ENCODE results near the gene CLSTN2.

The CLSTN2 gene

DNA sequence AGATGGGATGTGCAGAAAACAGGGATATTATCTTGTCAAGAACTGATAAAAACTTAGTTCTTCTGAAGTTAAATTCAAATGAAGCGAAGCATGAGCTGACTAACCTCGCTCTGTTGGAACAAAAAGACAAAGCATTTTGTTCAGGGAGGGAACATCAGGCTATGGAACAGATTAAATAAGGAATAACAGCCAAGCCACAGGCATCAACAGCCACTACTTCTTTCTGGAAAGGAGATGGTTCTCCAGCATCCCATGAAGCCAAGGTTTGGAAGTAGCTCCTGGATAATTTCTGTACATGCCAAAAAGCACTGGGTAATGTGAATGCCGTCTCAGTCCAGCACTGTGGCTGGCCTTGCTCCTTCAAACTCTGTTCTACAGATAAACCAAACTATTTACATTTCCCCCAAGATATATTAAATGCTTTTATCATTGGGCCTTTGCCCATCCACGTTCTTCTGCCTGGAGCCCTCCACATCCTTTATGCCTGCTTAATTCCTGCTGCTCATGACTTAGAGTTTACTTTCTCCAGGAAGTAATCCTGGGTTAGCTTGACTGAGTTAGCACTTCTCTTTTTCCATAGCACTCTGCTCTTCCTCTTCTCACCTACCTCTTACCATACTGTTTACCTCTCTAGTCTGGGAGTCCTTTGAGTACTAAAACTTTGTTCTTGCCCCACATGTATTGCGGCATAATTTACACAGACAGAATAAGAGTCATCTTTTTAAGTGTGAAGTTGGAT is 232.0 kb downstream of the CLSTN2 start:
- no peak overlapping the region for H3K4me3 ChIP-seq (ENCODE audit: low read depth, low read length)
- in situ Hi-C loops (cut with HindIII; ENCODE audit: low sequenced_read_pairs): no loop called here
- TF ChIP-seq, protein P1, sequence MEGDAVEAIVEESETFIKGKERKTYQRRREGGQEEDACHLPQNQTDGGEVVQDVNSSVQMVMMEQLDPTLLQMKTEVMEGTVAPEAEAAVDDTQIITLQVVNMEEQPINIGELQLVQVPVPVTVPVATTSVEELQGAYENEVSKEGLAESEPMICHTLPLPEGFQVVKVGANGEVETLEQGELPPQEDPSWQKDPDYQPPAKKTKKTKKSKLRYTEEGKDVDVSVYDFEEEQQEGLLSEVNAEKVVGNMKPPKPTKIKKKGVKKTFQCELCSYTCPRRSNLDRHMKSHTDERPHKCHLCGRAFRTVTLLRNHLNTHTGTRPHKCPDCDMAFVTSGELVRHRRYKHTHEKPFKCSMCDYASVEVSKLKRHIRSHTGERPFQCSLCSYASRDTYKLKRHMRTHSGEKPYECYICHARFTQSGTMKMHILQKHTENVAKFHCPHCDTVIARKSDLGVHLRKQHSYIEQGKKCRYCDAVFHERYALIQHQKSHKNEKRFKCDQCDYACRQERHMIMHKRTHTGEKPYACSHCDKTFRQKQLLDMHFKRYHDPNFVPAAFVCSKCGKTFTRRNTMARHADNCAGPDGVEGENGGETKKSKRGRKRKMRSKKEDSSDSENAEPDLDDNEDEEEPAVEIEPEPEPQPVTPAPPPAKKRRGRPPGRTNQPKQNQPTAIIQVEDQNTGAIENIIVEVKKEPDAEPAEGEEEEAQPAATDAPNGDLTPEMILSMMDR (IDR thresholded peaks at IDR 0.05; ENCODE audit: low read depth, low read length): no peak
- DNase-seq (ENCODE audit: low read depth, low spot score): no peak

- TF ChIP-seq, protein P1 (IDR thresholded peaks at IDR 0.05; ENCODE audit: low read depth, low read length): no peak
- H3K4me3 ChIP-seq (ENCODE audit: low read depth, low read length): no peak overlapping the region
- in situ Hi-C loops (cut with HindIII; ENCODE audit: low sequenced_read_pairs): no loop called here
- no peak for DNase-seq (ENCODE audit: low read depth, low spot score)
These were observed 232.8 kb downstream of the CLSTN2 start for GRCh38 chr3:140167600-140168281.

GRCh38 chr3:140170612-140171011 is 235.6 kb downstream of the CLSTN2 start:
- no peak for DNase-seq (ENCODE audit: low read depth, low spot score)
- TF ChIP-seq, protein P1 (IDR thresholded peaks at IDR 0.05; ENCODE audit: low read depth, low read length): no peak
- in situ Hi-C loops (cut with HindIII; ENCODE audit: low sequenced_read_pairs): no loop called here
- H3K4me3 ChIP-seq (ENCODE audit: low read depth, low read length): no peak overlapping the region

GRCh38 chr3:140176526-140176925 is 241.5 kb downstream of the CLSTN2 start:
- H3K4me3 ChIP-seq (ENCODE audit: low read depth, low read length): no peak overlapping the region
- TF ChIP-seq, protein P1 (IDR thresholded peaks at IDR 0.05; ENCODE audit: low read depth, low read length): no peak
- DNase-seq (ENCODE audit: low read depth, low spot score): no peak
- in situ Hi-C loops (cut with HindIII; ENCODE audit: low sequenced_read_pairs): no loop called here

DNA sequence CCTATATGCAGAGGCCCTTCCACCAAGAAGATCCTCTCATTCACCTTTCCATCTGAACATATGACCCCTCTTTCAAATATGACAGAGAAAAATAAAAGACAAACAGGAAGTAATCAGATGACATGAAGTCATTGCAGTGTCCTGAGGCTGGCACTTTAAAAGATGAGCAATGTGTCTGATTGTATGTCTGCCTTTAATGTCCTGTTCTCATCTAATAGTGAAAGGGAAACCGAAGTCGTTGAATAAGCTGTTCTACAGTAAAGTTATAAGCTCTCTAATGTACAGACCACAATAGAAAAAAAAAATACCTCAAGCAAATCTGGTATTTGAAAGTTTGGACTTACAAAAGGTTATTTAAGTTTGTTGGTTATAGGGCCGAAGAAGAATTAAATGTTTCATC is 243.0 kb downstream of the CLSTN2 start:
- in situ Hi-C loops (cut with HindIII; ENCODE audit: low sequenced_read_pairs): no loop called here
- TF ChIP-seq, protein P1 (IDR thresholded peaks at IDR 0.05; ENCODE audit: low read depth, low read length): no peak

GRCh38 chr3:140178482-140178881 is 243.5 kb downstream of the CLSTN2 start:
- DNase-seq (ENCODE audit: low read depth, low spot score): no peak
- no peak overlapping the region for H3K4me3 ChIP-seq (ENCODE audit: low read depth, low read length)
- in situ Hi-C loops (cut with HindIII; ENCODE audit: low sequenced_read_pairs): no loop called here
- TF ChIP-seq, protein P1 (IDR thresholded peaks at IDR 0.05; ENCODE audit: low read depth, low read length): no peak

More for the DNA sequence above, 243.0 kb downstream of the CLSTN2 start:
- no peak overlapping the region for H3K4me3 ChIP-seq (ENCODE audit: low read depth, low read length)
- DNase-seq (ENCODE audit: low read depth, low spot score): no peak

Data from astrocyte of the spinal cord (primary cell).